ENCODE measurements around the gene SLC25A13.

The SLC25A13 gene

DNA sequence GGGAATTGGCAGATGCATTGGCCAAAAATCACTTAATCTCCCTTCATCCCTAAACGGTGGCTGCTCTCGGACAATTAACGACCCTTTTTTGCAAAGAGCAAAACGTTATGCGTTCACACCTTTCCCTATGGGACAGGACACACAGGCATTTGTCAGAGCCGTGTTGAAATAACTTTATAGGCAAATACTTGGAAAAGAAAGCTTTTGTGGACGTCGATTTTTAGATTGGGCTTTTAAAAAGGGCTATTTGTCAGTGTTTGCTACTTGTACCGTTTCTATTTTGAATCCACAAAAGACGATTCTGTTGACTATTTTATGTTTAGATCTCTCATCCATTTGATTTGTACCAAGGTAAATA lies 245.6 kb downstream of the SLC25A13 start:
- Histone ChIP-seq H3K9me3 (ENCODE audit: control insufficient read depth, insufficient read depth, low read length) (no peaks in the 10 kb centered on the region), H3K4me1 (ENCODE audit: control insufficient read depth, insufficient read depth, low read length) (0 out of 2 replicates have a peak, but pooled peaks cover 7% of the 10 kb centered on the region), H3K9ac (ENCODE audit: low read depth, low read length) (no peak overlapping the region), H3K27ac (ENCODE audit: low read depth, low read length) (peak overlapping the region; percentile 14), H3K4me3 (ENCODE audit: low read depth, low read length) (peak overlapping the region; percentile 65), H3K36me3 (ENCODE audit: control insufficient read depth, insufficient read depth, low read length) (no peaks in the 10 kb centered on the region), H3K27me3 (ENCODE audit: control insufficient read depth, insufficient read depth, low read length) (peaks cover 20% of the 10 kb centered on the region)

DNA sequence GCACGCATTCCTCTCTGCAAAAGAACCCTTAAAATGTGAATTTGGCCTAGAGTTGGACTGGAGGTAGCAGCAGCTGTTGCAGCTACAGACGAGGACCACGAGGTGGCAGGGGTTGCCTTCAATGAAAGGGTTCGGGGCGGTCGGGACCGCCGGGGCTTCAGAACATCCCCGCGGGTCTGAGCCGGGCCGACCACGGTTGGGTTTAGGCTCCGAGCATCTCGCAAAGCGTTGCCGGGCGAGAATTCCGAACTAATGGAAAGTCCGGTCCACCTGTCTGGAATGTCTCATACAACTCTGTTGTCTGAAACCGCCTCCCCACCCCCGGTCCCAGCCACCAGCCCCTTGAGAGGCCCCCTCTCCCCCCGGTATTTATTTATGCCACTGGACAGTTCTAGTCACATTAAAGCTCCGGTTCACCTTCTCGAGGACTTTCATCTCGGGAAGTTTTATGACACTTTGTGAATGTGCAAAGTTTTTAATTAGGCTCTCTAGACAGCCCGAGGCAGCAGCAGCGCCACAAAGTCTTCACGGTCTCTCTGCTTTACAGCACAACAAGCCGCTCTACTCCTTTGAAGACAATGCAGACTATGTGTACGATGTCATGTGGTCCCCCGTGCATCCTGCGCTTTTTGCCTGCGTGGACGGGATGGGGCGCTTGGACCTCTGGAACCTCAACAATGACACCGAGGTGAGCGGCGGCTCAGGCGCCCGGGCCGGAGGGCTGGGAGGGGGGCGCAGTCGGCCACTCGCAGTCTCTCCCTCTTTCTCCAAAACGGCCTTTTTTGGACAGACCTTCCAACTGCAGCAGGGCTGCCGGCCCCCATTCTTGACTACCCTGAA lies 246.2 kb downstream of the SLC25A13 start:
- H3K4me1 ChIP-seq (ENCODE audit: control insufficient read depth, insufficient read depth, low read length): 0 out of 2 replicates have a peak, but pooled peaks cover 7% of the 10 kb centered on the region
- H3K9me3 ChIP-seq (ENCODE audit: control insufficient read depth, insufficient read depth, low read length): no peaks in the 10 kb centered on the region
- peaks cover 20% of the 10 kb centered on the region for H3K27me3 ChIP-seq (ENCODE audit: control insufficient read depth, insufficient read depth, low read length)
- no peak overlapping the region for H3K9ac ChIP-seq (ENCODE audit: low read depth, low read length)
- H3K4me3 ChIP-seq (ENCODE audit: low read depth, low read length): peak overlapping the region; percentile 65
- peak overlapping the region; percentile 14 for H3K27ac ChIP-seq (ENCODE audit: low read depth, low read length)
- H3K36me3 ChIP-seq (ENCODE audit: control insufficient read depth, insufficient read depth, low read length): no peaks in the 10 kb centered on the region

DNA sequence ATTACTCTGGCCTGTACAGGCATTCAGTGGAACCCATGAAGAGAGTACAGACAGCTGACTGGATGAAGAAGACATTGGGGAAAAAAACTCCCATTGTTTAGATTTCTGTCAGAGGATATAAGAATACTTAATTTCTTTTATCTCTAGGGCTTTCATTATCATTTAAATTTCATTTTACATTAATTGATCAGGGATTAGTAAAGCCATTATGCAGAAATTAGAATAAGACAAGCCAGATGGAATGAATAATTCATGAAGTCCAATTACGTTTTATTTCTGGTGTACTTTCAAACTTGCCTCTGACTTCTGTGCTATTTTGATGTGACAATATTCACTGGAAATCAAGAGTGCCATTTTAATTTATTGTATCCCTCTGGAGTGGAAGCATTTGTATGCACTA lies 247.0 kb downstream of the SLC25A13 start:
- Histone ChIP-seq H3K36me3 (ENCODE audit: control insufficient read depth, insufficient read depth, low read length) (no peaks in the 10 kb centered on the region), H3K4me1 (ENCODE audit: control insufficient read depth, insufficient read depth, low read length) (peaks cover 7% of the 10 kb centered on the region; the same call in 1 of the 2 replicates), H3K9me3 (ENCODE audit: control insufficient read depth, insufficient read depth, low read length) (no peaks in the 10 kb centered on the region), H3K4me3 (ENCODE audit: low read depth, low read length) (no peak overlapping the region), H3K27me3 (ENCODE audit: control insufficient read depth, insufficient read depth, low read length) (peaks cover 20% of the 10 kb centered on the region), H3K9ac (ENCODE audit: low read depth, low read length) (no peak overlapping the region), H3K27ac (ENCODE audit: low read depth, low read length) (no peak overlapping the region)

All from HUES48 (cell line).